ENCODE data around the gene ZNF669. TPM values are rescaled to one million over a fixed set of nuclear protein-coding genes. Genes with fewer than 3 reads are reported as not detected.

The ZNF669 gene
- total RNA-seq, 1 experiment from 2014 or later = 5.3 TPM

GRCh38 chr1:247104965-247105364 lies 809 bp upstream of the ZNF669 start:
- peaks cover 22% of the 10 kb centered on the region for H3K9me3 ChIP-seq (ENCODE audit: insufficient read depth, low read depth)
- intact Hi-C loops (cut with micrococcal nuclease; ENCODE audit: unreplicated experiment) = loop anchor here (1.0 to 5.0 kb wide), 3 partner anchors 27 to 227 kb away; partner anchors contain the start of genes ZNF496 and ZNF670
- no peaks in the 10 kb centered on the region for H4K20me1 ChIP-seq (ENCODE audit: insufficient read depth)

GRCh38 chr1:247102381-247102780 lies 1.8 kb downstream of the ZNF669 start:
- no peak overlapping the region for H3K27ac ChIP-seq
- POLR2A ChIA-PET (ENCODE audit: unreplicated experiment) = no interaction called here
- H4K20me1 ChIP-seq (ENCODE audit: insufficient read depth) = no peaks in the 10 kb centered on the region
- H3K36me3 ChIP-seq (ENCODE audit: low read depth) = peaks cover 26% of the 10 kb centered on the region
- CTCF ChIA-PET = no interaction called here
- H2AFZ ChIP-seq = no peak overlapping the region
- DNase-seq = no peak
- peaks cover 6% of the 10 kb centered on the region for H3K79me2 ChIP-seq (ENCODE audit: low read depth)
- H3K4me2 ChIP-seq = no peak overlapping the region
- peaks cover 22% of the 10 kb centered on the region for H3K9me3 ChIP-seq (ENCODE audit: insufficient read depth, low read depth)
- H3K9me2 ChIP-seq (ENCODE audit: insufficient read depth) = no peaks in the 10 kb centered on the region
- H3F3A ChIP-seq (ENCODE audit: insufficient read depth, low read depth) = 0 out of 2 replicates have a peak, but pooled peaks cover 5% of the 10 kb centered on the region
- H3K4me1 ChIP-seq (replicated peaks; ENCODE audit: insufficient read depth) = 0 out of 2 replicates have a peak, but pooled peaks cover 4% of the 10 kb centered on the region
- intact Hi-C loops (cut with micrococcal nuclease; ENCODE audit: unreplicated experiment) = loop anchor here (5.0 kb wide), 1 partner anchor 230 kb away; the partner anchor contains the start of gene ZNF496
- H3K27me3 ChIP-seq (ENCODE audit: insufficient read depth, low read depth) = peaks cover 1% of the 10 kb centered on the region; the same call in 1 of the 2 replicates
- no TSS peak for BruUV-seq (replicated peaks)
- no peak overlapping the region for H3K4me3 ChIP-seq
- no peak for TF ChIP-seq EZH2 (IDR thresholded peaks at IDR 0.05; ENCODE audit: low read depth)
- no peak for TF ChIP-seq CTCF (conservative IDR thresholded peaks at IDR 0.05)

More at GRCh38 chr1:247104965-247105364, 809 bp upstream of the ZNF669 start:
- no peak overlapping the region for H2AFZ ChIP-seq
- TF ChIP-seq CTCF (conservative IDR thresholded peaks at IDR 0.05) = no peak
- no peak for TF ChIP-seq EZH2 (IDR thresholded peaks at IDR 0.05; ENCODE audit: low read depth)
- 0 out of 2 replicates have a peak overlapping the region, but pooled peaks have one; percentile 24 for H3K4me3 ChIP-seq
- ChIA-PET POLR2A (ENCODE audit: unreplicated experiment) (no interaction called here), CTCF (no interaction called here)
- BruUV-seq (replicated peaks) = no TSS peak
- DNase-seq = no peak
- no peak overlapping the region for H3K27ac ChIP-seq
- H3K4me2 ChIP-seq = peak overlapping the region; percentile 78
- H3K27me3 ChIP-seq (ENCODE audit: insufficient read depth, low read depth) = peaks cover 8% of the 10 kb centered on the region; the same call in 1 of the 2 replicates
- peaks cover 6% of the 10 kb centered on the region for H3K79me2 ChIP-seq (ENCODE audit: low read depth)
- 0 out of 2 replicates have a peak, but pooled peaks cover 4% of the 10 kb centered on the region for H3K4me1 ChIP-seq (replicated peaks; ENCODE audit: insufficient read depth)
- H3K9me2 ChIP-seq (ENCODE audit: insufficient read depth) = no peaks in the 10 kb centered on the region
- 0 out of 2 replicates have a peak, but pooled peaks cover 5% of the 10 kb centered on the region for H3F3A ChIP-seq (ENCODE audit: insufficient read depth, low read depth)
- H3K36me3 ChIP-seq (ENCODE audit: low read depth) = peaks cover 25% of the 10 kb centered on the region

- no peak for TF ChIP-seq CTCF (conservative IDR thresholded peaks at IDR 0.05)
- CTCF ChIA-PET = no interaction called here
- peaks cover 26% of the 10 kb centered on the region for H3K36me3 ChIP-seq (ENCODE audit: low read depth)
- DNase-seq = no peak
- no peaks in the 10 kb centered on the region for H3K27me3 ChIP-seq (ENCODE audit: insufficient read depth, low read depth)
- POLR2A ChIA-PET (ENCODE audit: unreplicated experiment) = no interaction called here
- H4K20me1 ChIP-seq (ENCODE audit: insufficient read depth) = no peaks in the 10 kb centered on the region
- intact Hi-C loops (cut with micrococcal nuclease; ENCODE audit: unreplicated experiment) = loop anchor here (5.0 kb wide), 1 partner anchor 232 kb away; the partner anchor contains the start of gene ZNF496
- peaks cover 22% of the 10 kb centered on the region for H3K9me3 ChIP-seq (ENCODE audit: insufficient read depth, low read depth)
- H3F3A ChIP-seq (ENCODE audit: insufficient read depth, low read depth) = 0 out of 2 replicates have a peak, but pooled peaks cover 5% of the 10 kb centered on the region
- H3K9me2 ChIP-seq (ENCODE audit: insufficient read depth) = no peaks in the 10 kb centered on the region
- H3K4me2 ChIP-seq = no peak overlapping the region
- H2AFZ ChIP-seq = no peak overlapping the region
- 0 out of 2 replicates have a peak, but pooled peaks cover 4% of the 10 kb centered on the region for H3K4me1 ChIP-seq (replicated peaks; ENCODE audit: insufficient read depth)
- 0 out of 2 replicates have a peak overlapping the region, but pooled peaks have one; percentile 8 for H3K4me3 ChIP-seq
- peaks cover 6% of the 10 kb centered on the region for H3K79me2 ChIP-seq (ENCODE audit: low read depth)
- H3K27ac ChIP-seq = no peak overlapping the region
- no TSS peak for BruUV-seq (replicated peaks)
These were observed 3.4 kb downstream of the ZNF669 start for GRCh38 chr1:247100676-247101279.
